Measurements from ENCODE around the gene TRIM41. TPM values are rescaled to one million over a fixed set of nuclear protein-coding genes. Genes with fewer than 3 reads are reported as not detected.
A peak's percentile ranks its signal among the peaks of the same experiment; 100 is the strongest.
"Not testable (repeated sequence)": the region's sequence is repeated elsewhere in the genome, so short reads cannot be mapped to it uniquely, and the experiment has no call there.

The TRIM41 gene
- total RNA-seq, 1 donor from 2014 or later = 26.9 TPM

GRCh38 chr5:181281984-181282316 is 58.9 kb downstream of the TRIM41 start:
- Histone ChIP-seq H3K36me3 (no peaks in the 10 kb centered on the region), H3K27me3 (no peaks in the 10 kb centered on the region), H3K4me1 (no peaks in the 10 kb centered on the region), H3K27ac (no peak overlapping the region), H3K9me3 (no peaks in the 10 kb centered on the region), H3K4me3 (no peak overlapping the region)
- ATAC-seq (no peak), DNase-seq (no peak)
- intact Hi-C loops (cut with DNase I) = no loop called here
- TF ChIP-seq CTCF (IDR thresholded peaks at IDR 0.05) = no peak

- DNase-seq; intact Hi-C loops (cut with DNase I); H3K27ac ChIP-seq; H3K27me3 ChIP-seq; H3K9me3 ChIP-seq; H3K4me1 ChIP-seq; H3K36me3 ChIP-seq; H3K4me3 ChIP-seq: not testable (repeated sequence)
- ATAC-seq = peak; percentile 23
Measured at GRCh38 chr5:181282415-181282814, 59.3 kb downstream of the TRIM41 start.

- H3K9me3 ChIP-seq = no peaks in the 10 kb centered on the region
Measured at GRCh38 chr5:181282874-181283273, 59.8 kb downstream of the TRIM41 start.

GRCh38 chr5:181283347-181283746 is 60.3 kb downstream of the TRIM41 start:
- Histone ChIP-seq H3K27ac (no peak overlapping the region), H3K4me3 (no peak overlapping the region), H3K36me3 (no peaks in the 10 kb centered on the region), H3K27me3 (no peaks in the 10 kb centered on the region), H3K4me1 (no peaks in the 10 kb centered on the region), H3K9me3 (no peaks in the 10 kb centered on the region)
- intact Hi-C loops (cut with DNase I) = no loop called here
- DNase-seq = no peak
- no peak for ATAC-seq
- no peak for TF ChIP-seq CTCF (IDR thresholded peaks at IDR 0.05)

More at GRCh38 chr5:181282874-181283273, 59.8 kb downstream of the TRIM41 start:
- no peak for DNase-seq
- no peak for ATAC-seq
- no peak for TF ChIP-seq CTCF (IDR thresholded peaks at IDR 0.05)
- H3K27me3 ChIP-seq = no peaks in the 10 kb centered on the region
- intact Hi-C loops (cut with DNase I) = no loop called here
- no peaks in the 10 kb centered on the region for H3K36me3 ChIP-seq
- H3K4me1 ChIP-seq = no peaks in the 10 kb centered on the region
- no peak overlapping the region for H3K27ac ChIP-seq
- no peak overlapping the region for H3K4me3 ChIP-seq

- H3K4me1 ChIP-seq; DNase-seq; H3K36me3 ChIP-seq; H3K27me3 ChIP-seq; H3K9me3 ChIP-seq; H3K4me3 ChIP-seq; ATAC-seq; H3K27ac ChIP-seq; intact Hi-C loops (cut with DNase I): not testable (repeated sequence)
- peak; percentile 14 for TF ChIP-seq CTCF (IDR thresholded peaks at IDR 0.05)
Measured at GRCh38 chr5:181283841-181284755, 61.0 kb downstream of the TRIM41 start.

Small RNA genes lying within 50 kb of the gene (microRNA-seq; reads per million reads assigned to microRNA genes)
- 0.50 reads per million for gene MIR4638 (ENCODE audit: borderline microRNAs expressed)

Other genes starting within 250 kb of the TRIM41 start
- gene BTNL3, start 234.4 kb upstream of the TRIM41 start, total RNA-seq = not detected
- 99.8 TPM for gene BTNL9, start 183.0 kb upstream of the TRIM41 start, total RNA-seq
- not detected for gene OR2V1, start 92.1 kb upstream of the TRIM41 start, total RNA-seq
- not detected for gene OR2V2, start 75.7 kb upstream of the TRIM41 start, total RNA-seq
- 4.9 TPM for gene TRIM7, start 18.1 kb upstream of the TRIM41 start, total RNA-seq
- 1,155 TPM for gene RACK1, start 20.6 kb downstream of the TRIM41 start, total RNA-seq
- gene TRIM52, start 37.9 kb downstream of the TRIM41 start, total RNA-seq = 16.3 TPM
- gene OR4F3, start 144.0 kb downstream of the TRIM41 start, total RNA-seq = not detected